Breast epithelium (tissue), 3 donors: ENCODE data around the gene POLR1G.

Experiments
- POLR2A ChIP-seq: fragments of 450-650 bp; IDR thresholded peaks from one replicate; pipeline ENCODE4 v1.6.1; 2016; ENCODE audit warnings: antibody characterized with exemption, mild to moderate bottlenecking, moderate library complexity
- TF ChIP-seq, protein P1 (sequence below), 3 donors: fragments of 450-650 bp; IDR thresholded peaks; one replicate each; pipeline ENCODE4 v1.5.1; 2016 to 2017; ENCODE audit warnings: antibody characterized with exemption in 3 of 3, mild to moderate bottlenecking in 3 of 3, moderate library complexity in 3 of 3

DNA sequence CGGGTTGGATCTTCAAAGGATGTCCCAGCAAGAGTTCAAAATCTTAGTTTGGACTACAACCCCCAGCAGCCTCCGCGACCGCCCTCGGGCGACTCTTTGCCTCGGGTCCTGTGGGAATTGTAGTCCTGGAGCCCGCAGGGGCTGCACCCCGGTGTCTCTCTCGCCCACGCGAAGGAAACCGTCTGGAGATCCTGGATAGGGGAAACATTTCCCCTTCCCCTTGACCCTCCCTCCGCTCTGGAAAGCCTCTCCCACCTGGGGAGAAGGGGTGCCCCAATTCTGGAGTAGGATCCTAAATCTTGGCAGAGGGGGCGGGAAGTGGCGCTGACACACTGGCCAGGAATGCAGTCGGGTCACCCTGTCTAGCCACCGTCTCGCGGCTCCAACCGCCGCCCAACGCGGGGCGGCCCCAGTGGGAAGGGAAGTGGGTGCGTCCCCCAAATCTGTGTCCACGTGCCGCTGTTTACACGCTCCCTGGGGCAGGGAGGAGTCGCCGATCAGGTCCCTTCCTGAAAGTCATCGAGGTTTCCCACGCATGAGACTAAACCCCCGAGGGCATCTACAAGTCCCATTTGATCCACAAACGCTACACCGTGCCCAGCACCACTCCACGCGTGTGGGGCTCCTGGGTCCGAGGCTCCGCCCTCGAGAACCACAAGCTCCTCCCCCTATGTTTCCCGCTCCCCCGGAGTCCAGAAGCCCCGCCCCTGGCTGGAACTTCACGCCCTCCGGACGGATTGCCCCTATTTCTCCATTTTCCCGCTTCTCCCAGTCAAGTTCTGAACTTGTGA lies 814 bp upstream of the POLR1G start:
- TF ChIP-seq POLR2A: no peak
- TF ChIP-seq, protein P1, sequence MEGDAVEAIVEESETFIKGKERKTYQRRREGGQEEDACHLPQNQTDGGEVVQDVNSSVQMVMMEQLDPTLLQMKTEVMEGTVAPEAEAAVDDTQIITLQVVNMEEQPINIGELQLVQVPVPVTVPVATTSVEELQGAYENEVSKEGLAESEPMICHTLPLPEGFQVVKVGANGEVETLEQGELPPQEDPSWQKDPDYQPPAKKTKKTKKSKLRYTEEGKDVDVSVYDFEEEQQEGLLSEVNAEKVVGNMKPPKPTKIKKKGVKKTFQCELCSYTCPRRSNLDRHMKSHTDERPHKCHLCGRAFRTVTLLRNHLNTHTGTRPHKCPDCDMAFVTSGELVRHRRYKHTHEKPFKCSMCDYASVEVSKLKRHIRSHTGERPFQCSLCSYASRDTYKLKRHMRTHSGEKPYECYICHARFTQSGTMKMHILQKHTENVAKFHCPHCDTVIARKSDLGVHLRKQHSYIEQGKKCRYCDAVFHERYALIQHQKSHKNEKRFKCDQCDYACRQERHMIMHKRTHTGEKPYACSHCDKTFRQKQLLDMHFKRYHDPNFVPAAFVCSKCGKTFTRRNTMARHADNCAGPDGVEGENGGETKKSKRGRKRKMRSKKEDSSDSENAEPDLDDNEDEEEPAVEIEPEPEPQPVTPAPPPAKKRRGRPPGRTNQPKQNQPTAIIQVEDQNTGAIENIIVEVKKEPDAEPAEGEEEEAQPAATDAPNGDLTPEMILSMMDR (IDR thresholded peaks at IDR 0.05): no peak
